NCI-H1105 (cell line): ENCODE results near the gene FTO.
"Not testable (repeated sequence)": the region's sequence is repeated elsewhere in the genome, so short reads cannot be mapped to it uniquely, and the experiment has no call there.

Source experiments
- DNase-seq: peaks from one replicate; lab custom pipeline; 2025; lab: John Stamatoyannopoulos, UW

The FTO gene

GRCh38 chr16:54180421-54181359, 476.7 kb downstream of the FTO start:
- DNase-seq, result no peak

DNA sequence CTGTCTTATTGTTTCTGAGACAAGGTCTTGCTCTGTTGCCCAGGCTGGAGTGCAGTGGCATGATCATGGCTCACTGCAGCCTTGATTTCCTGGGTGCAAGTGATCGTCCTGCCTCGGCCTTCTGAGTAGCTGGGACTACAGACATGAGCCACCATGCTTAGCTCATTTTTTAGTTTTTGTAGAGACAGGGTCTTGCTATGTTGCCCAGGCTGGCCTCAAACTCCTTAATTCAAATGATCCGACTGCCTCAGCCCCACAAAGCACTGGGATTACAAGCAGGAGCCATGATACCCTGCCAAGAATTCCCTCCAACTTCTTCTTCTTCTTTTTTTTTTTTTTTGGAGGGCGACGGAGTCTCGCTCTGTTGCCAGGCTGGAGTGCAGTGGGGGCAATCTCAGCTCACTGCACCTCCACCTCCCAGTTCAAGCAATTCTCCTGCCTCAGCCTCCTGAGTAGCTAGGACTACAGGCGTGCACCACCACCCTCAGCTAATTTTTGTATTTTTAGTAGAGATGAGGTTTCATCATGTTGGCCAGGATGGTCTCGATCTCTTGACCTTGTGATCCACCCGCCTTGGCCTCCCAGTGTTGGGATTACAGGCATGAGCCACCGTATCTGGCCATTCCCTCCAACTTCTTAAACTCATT, 477.9 kb downstream of the FTO start:
- DNase-seq, result not testable (repeated sequence)

DNA sequence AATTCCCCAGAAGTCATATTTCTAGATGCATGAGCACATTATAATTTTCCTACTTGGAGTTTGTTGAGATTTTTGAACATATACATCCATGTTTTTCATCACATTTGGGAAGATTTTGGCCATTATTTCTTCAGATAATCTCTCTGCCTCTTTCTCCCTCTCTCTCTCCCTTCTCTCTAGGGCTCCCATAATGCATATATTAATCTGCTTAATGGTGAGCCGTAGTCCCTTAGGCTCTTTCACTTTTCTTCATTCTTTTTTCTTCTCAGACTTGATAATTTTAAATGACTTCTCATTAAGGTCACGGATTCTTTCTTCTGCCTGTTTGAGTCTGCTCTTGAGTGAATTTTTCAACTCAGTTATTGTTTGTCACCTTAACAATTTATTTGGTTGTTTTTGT, 481.1 kb downstream of the FTO start:
- DNase-seq, result no peak

- no peak for DNase-seq
Measured at GRCh38 chr16:54191163-54191562, 487.2 kb downstream of the FTO start.

- no peak for DNase-seq
Measured at GRCh38 chr16:54191592-54191991, 487.6 kb downstream of the FTO start.

DNA sequence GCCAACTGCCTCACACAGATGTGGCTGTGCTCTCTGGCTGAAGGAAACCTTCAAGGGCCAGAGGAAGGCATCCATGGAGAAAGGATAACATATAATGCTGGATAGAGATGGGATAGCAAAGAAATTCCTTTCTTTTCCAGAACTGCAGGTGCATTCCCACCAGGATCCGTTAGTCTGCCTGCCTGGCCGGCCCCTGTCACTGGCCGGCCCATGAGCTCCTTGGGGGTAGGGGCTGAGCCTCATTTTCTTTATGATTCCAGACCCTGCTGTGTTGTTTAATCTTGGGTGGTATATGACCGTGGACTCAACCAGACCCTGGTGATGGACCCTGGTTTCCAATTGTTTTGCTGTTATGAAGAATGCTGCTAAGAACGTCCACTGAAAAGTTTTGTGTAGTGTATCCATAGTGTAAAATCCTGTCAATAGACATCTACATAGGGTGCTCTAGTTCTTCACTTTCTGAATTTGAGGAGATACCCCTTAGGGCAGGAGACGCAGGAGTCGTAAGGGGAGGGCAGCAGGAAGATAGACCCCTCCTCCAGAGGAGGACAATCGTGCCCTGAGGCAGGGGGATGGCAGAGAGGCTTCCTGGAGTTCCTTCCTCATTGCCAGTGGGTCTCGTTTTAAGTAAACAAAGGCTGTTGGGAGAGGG, 489.2 kb downstream of the FTO start:
- no peak for DNase-seq

DNA sequence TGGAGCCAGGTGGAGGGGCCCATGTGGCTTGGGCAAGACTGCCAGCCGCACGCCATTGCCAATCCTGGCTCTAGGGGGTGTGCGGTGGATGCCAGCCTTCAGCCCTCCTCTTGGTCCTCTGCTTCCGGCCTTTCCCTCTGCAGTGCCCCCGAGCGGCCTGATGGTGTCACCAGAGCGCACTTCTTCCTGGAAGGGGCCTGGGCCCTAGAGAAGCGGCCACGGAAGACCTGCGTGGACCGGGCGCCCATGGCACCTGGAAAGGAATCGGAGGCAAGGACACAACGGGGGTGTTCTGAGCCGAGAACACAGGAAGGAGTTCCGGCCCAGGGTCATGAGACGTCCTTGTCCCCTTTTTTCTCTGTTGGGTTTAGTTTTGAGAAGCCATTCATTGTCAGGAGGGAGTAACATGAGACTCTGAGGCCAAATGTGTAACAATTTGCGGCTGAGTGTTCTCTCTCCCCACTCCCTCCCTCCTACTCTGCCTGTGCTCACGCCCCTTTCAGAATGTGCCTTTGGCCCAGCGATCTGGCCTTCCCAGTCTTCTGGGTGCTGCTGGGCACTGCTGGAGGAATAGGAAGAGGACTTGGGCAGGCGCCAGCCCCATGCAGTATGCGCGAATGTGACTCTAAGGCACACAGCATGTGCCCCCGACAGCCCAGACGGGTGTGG, 489.8 kb downstream of the FTO start:
- DNase-seq, result peak; percentile 73

- DNase-seq, result no peak
Measured at GRCh38 chr16:54194334-54194743, 490.4 kb downstream of the FTO start.

DNA sequence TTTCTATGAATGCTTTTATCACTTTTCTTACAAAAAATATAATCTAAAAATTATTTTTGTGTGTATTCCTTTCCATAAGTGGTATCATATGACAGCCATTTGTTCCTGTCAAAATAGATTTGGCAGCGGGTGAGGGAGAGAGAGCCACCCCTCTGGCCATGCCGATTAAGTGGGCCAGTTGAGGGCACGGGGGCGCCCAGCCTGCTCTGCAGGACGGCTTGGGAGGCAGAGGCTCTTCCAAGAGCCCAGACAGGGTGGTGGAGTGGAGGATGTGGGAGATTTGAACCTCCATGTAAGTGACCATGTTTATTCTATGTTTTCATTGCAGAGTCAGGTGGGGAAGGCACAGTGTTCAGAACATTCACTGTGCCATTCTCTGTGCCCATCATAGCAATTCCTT, 493.8 kb downstream of the FTO start:
- DNase-seq, result no peak

GRCh38 chr16:54199487-54200160, 495.7 kb downstream of the FTO start:
- DNase-seq, result no peak

- no peak for DNase-seq
Measured at GRCh38 chr16:54200161-54200534, 496.2 kb downstream of the FTO start.

DNA sequence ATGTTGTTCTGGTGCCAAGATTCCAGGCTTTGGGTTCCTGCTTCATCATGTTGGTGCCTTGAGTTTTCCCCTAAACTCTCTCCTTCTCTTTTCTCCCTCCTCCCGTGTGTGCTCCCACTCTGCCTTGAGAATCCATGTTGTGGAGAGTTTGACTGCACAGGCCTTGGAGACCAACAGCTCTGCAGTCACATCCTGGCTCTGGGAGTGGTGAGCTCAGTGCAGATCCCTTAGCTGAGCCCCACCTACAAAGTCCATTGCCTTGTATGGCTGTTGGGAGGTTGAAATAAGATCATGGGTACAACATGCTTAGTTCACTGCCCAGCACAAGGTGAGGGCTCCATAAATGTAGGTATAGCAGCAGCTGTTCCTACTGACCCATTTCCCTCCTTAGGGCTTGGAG, 496.8 kb downstream of the FTO start:
- DNase-seq, result no peak

DNA sequence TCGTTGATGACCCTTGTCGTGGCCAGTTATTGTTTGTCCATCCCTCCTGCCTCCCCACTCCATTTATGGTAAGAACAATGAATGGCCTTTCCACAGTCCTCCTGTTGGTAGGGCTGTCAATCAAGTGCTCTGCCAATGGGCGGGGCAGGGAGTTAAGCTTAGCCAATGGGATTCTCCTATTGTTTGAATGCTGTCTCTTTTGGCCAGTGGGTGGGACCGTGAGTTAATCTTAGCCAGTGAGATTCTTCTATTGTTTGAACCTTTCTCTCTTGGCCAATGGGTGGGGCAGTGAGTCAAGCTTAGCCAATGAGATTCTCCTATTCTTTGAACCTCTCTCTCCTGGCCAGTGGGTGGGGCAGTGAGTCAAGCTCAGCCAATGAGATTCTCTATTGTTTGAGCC, 497.2 kb downstream of the FTO start:
- DNase-seq, result no peak
